Vagina (tissue), 2 donors: ENCODE data around the gene AGPAT2.

Experiments used
- POLR2A ChIP-seq, 2 donors: fragments of 450-650 bp; IDR thresholded peaks; one replicate each; pipeline ENCODE4 v1.6.1; 2017; ENCODE audit warnings: antibody characterized with exemption in 2 of 2, mild to moderate bottlenecking in 2 of 2, moderate library complexity in 2 of 2
- POLR2AphosphoS5 ChIP-seq, 2 donors: sonication (generic); formaldehyde crosslinking; IDR thresholded peaks; one replicate each; pipeline ENCODE4 v1.9.0; 2017; ENCODE audit warnings: antibody characterized with exemption in 2 of 2, mild to moderate bottlenecking in 2 of 2, low read depth in 1 of 2; ENCODE audit not compliant: insufficient read depth in 1 of 2
- TF ChIP-seq, protein P1 (sequence below), 3 experiments: fragments of 450-650 bp in 2 of 3; fragments of 200-600 bp in 1 of 3; sonication (generic) in 1 of 3; IDR thresholded peaks; one replicate each; pipeline ENCODE4 v1.5.1; 2017 to 2019; ENCODE audit warnings: antibody characterized with exemption in 3 of 3, mild to moderate bottlenecking in 2 of 3, moderate library complexity in 2 of 3

DNA sequence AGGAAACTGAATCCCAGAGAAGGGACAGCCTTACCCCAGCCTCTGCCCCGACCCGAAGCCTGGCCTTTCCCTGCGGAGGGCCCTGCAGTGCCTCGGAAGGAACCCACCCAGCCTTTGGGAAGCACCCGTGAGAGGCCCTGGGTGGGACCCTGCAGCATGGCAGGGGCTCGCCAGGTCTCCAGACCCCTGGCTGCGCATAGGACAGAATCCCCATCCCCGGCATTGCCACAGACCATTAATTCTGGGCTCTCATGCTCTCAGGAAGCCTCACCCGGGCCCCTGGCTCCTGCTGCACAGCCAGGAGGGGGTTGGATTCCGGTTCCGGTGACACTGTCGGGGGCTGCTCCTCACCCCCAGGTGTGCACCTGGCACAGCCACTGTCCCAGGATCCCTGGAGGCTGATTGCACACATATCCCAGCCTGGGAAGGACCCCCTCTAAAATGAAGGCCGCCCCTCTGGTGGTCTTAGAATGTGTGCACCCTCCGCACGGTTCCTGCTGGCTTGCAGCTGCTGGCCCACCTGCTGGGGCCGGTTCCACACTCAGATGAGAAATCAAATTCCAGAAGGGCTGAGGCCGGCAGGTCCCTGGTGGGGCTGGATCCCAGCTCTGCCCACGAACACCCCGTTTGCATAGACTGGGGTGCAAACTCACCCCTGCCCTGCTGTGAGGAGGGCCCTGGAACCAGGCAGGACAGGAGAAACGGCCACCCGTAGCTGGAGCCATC is 19.9 kb downstream of the AGPAT2 start:
- TF ChIP-seq POLR2AphosphoS5 (IDR thresholded peaks at IDR 0.05; ENCODE audit: insufficient read depth in 1 of 2, low read depth in 1 of 2): no peak
- TF ChIP-seq, protein P1, sequence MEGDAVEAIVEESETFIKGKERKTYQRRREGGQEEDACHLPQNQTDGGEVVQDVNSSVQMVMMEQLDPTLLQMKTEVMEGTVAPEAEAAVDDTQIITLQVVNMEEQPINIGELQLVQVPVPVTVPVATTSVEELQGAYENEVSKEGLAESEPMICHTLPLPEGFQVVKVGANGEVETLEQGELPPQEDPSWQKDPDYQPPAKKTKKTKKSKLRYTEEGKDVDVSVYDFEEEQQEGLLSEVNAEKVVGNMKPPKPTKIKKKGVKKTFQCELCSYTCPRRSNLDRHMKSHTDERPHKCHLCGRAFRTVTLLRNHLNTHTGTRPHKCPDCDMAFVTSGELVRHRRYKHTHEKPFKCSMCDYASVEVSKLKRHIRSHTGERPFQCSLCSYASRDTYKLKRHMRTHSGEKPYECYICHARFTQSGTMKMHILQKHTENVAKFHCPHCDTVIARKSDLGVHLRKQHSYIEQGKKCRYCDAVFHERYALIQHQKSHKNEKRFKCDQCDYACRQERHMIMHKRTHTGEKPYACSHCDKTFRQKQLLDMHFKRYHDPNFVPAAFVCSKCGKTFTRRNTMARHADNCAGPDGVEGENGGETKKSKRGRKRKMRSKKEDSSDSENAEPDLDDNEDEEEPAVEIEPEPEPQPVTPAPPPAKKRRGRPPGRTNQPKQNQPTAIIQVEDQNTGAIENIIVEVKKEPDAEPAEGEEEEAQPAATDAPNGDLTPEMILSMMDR (IDR thresholded peaks at IDR 0.05): no peak
- TF ChIP-seq POLR2A (IDR thresholded peaks at IDR 0.05): no peak
